Measurements from ENCODE around the gene PARD3B.

Gene PARD3B

GRCh38 chr2:204842661-204843485, 297.6 kb downstream of the PARD3B start:
- TF ChIP-seq ZNF274 (IDR thresholded peaks at IDR 0.05; ENCODE audit: low read depth, low read length): no peak
- TF ChIP-seq YY1 (IDR thresholded peaks at IDR 0.05; ENCODE audit: insufficient read depth, insufficient read length): no peak
- no peak overlapping the region for H3K9ac ChIP-seq (ENCODE audit: insufficient read length, low read depth)
- no peaks in the 10 kb centered on the region for H3K27me3 ChIP-seq (ENCODE audit: insufficient read depth, insufficient read length)
- no peak for DNase-seq (ENCODE audit: low read depth, low spot score)
- H3K9me3 ChIP-seq (ENCODE audit: insufficient read depth, low read length): no peaks in the 10 kb centered on the region
- H3K4me1 ChIP-seq (ENCODE audit: insufficient read depth, insufficient read length): no peaks in the 10 kb centered on the region
- H3K4me3 ChIP-seq (ENCODE audit: insufficient read length, low read depth): no peak overlapping the region
- no peaks in the 10 kb centered on the region for H3K36me3 ChIP-seq (ENCODE audit: insufficient read depth, insufficient read length, low read length)

GRCh38 chr2:204846471-204846870, 301.2 kb downstream of the PARD3B start:
- Histone ChIP-seq H3K9me3 (ENCODE audit: insufficient read depth, low read length) (no peaks in the 10 kb centered on the region), H3K36me3 (ENCODE audit: insufficient read depth, insufficient read length, low read length) (no peaks in the 10 kb centered on the region), H3K27me3 (ENCODE audit: insufficient read depth, insufficient read length) (no peaks in the 10 kb centered on the region), H3K4me1 (ENCODE audit: insufficient read depth, insufficient read length) (no peaks in the 10 kb centered on the region), H3K9ac (ENCODE audit: insufficient read length, low read depth) (no peak overlapping the region), H3K4me3 (ENCODE audit: insufficient read length, low read depth) (no peak overlapping the region)
- no peak for DNase-seq (ENCODE audit: low read depth, low spot score)
- TF ChIP-seq YY1 (IDR thresholded peaks at IDR 0.05; ENCODE audit: insufficient read depth, insufficient read length) (no peak), ZNF274 (IDR thresholded peaks at IDR 0.05; ENCODE audit: low read depth, low read length) (no peak), SUZ12 (IDR thresholded peaks at IDR 0.05; ENCODE audit: extremely low read depth, insufficient read depth, insufficient read length) (no peak)

- Histone ChIP-seq H3K9me3 (ENCODE audit: insufficient read depth, low read length) (no peaks in the 10 kb centered on the region), H3K4me3 (ENCODE audit: insufficient read length, low read depth) (no peak overlapping the region), H3K27me3 (ENCODE audit: insufficient read depth, insufficient read length) (no peaks in the 10 kb centered on the region), H3K36me3 (ENCODE audit: insufficient read depth, insufficient read length, low read length) (no peaks in the 10 kb centered on the region), H3K9ac (ENCODE audit: insufficient read length, low read depth) (no peak overlapping the region), H3K4me1 (ENCODE audit: insufficient read depth, insufficient read length) (no peaks in the 10 kb centered on the region)
- DNase-seq (ENCODE audit: low read depth, low spot score): no peak
- TF ChIP-seq YY1 (IDR thresholded peaks at IDR 0.05; ENCODE audit: insufficient read depth, insufficient read length) (no peak), SUZ12 (IDR thresholded peaks at IDR 0.05; ENCODE audit: extremely low read depth, insufficient read depth, insufficient read length) (no peak), ZNF274 (IDR thresholded peaks at IDR 0.05; ENCODE audit: low read depth, low read length) (no peak)
Measured at GRCh38 chr2:204849892-204850291, 304.6 kb downstream of the PARD3B start.

GRCh38 chr2:204850581-204850980, 305.3 kb downstream of the PARD3B start:
- H3K9me3 ChIP-seq (ENCODE audit: insufficient read depth, low read length): no peaks in the 10 kb centered on the region
- no peak for TF ChIP-seq SUZ12 (IDR thresholded peaks at IDR 0.05; ENCODE audit: extremely low read depth, insufficient read depth, insufficient read length)
- TF ChIP-seq ZNF274 (IDR thresholded peaks at IDR 0.05; ENCODE audit: low read depth, low read length): no peak
- TF ChIP-seq YY1 (IDR thresholded peaks at IDR 0.05; ENCODE audit: insufficient read depth, insufficient read length): no peak
- no peaks in the 10 kb centered on the region for H3K36me3 ChIP-seq (ENCODE audit: insufficient read depth, insufficient read length, low read length)
- no peak overlapping the region for H3K4me3 ChIP-seq (ENCODE audit: insufficient read length, low read depth)
- H3K4me1 ChIP-seq (ENCODE audit: insufficient read depth, insufficient read length): no peaks in the 10 kb centered on the region
- no peaks in the 10 kb centered on the region for H3K27me3 ChIP-seq (ENCODE audit: insufficient read depth, insufficient read length)
- DNase-seq (ENCODE audit: low read depth, low spot score): no peak
- no peak overlapping the region for H3K9ac ChIP-seq (ENCODE audit: insufficient read length, low read depth)

- DNase-seq (ENCODE audit: low read depth, low spot score): no peak
- Histone ChIP-seq H3K4me1 (ENCODE audit: insufficient read depth, insufficient read length) (no peaks in the 10 kb centered on the region), H3K27me3 (ENCODE audit: insufficient read depth, insufficient read length) (no peaks in the 10 kb centered on the region), H3K9ac (ENCODE audit: insufficient read length, low read depth) (no peak overlapping the region), H3K4me3 (ENCODE audit: insufficient read length, low read depth) (no peak overlapping the region), H3K9me3 (ENCODE audit: insufficient read depth, low read length) (no peaks in the 10 kb centered on the region), H3K36me3 (ENCODE audit: insufficient read depth, insufficient read length, low read length) (no peaks in the 10 kb centered on the region)
- no peak for TF ChIP-seq ZNF274 (IDR thresholded peaks at IDR 0.05; ENCODE audit: low read depth, low read length)
- TF ChIP-seq YY1 (IDR thresholded peaks at IDR 0.05; ENCODE audit: insufficient read depth, insufficient read length): no peak
- no peak for TF ChIP-seq SUZ12 (IDR thresholded peaks at IDR 0.05; ENCODE audit: extremely low read depth, insufficient read depth, insufficient read length)
Measured at GRCh38 chr2:204853905-204854304, 308.6 kb downstream of the PARD3B start.

GRCh38 chr2:204860274-204860673, 315.0 kb downstream of the PARD3B start:
- H3K4me3 ChIP-seq (ENCODE audit: insufficient read length, low read depth): no peak overlapping the region
- H3K36me3 ChIP-seq (ENCODE audit: insufficient read depth, insufficient read length, low read length): no peaks in the 10 kb centered on the region
- H3K9me3 ChIP-seq (ENCODE audit: insufficient read depth, low read length): no peaks in the 10 kb centered on the region
- TF ChIP-seq SUZ12 (IDR thresholded peaks at IDR 0.05; ENCODE audit: extremely low read depth, insufficient read depth, insufficient read length) (no peak), ZNF274 (IDR thresholded peaks at IDR 0.05; ENCODE audit: low read depth, low read length) (no peak), YY1 (IDR thresholded peaks at IDR 0.05; ENCODE audit: insufficient read depth, insufficient read length) (no peak)
- no peaks in the 10 kb centered on the region for H3K27me3 ChIP-seq (ENCODE audit: insufficient read depth, insufficient read length)
- no peaks in the 10 kb centered on the region for H3K4me1 ChIP-seq (ENCODE audit: insufficient read depth, insufficient read length)
- H3K9ac ChIP-seq (ENCODE audit: insufficient read length, low read depth): no peak overlapping the region
- DNase-seq (ENCODE audit: low read depth, low spot score): no peak

GRCh38 chr2:204862809-204863208, 317.5 kb downstream of the PARD3B start:
- Histone ChIP-seq H3K4me1 (ENCODE audit: insufficient read depth, insufficient read length) (no peaks in the 10 kb centered on the region), H3K4me3 (ENCODE audit: insufficient read length, low read depth) (no peak overlapping the region), H3K36me3 (ENCODE audit: insufficient read depth, insufficient read length, low read length) (no peaks in the 10 kb centered on the region), H3K27me3 (ENCODE audit: insufficient read depth, insufficient read length) (no peaks in the 10 kb centered on the region), H3K9ac (ENCODE audit: insufficient read length, low read depth) (no peak overlapping the region), H3K9me3 (ENCODE audit: insufficient read depth, low read length) (no peaks in the 10 kb centered on the region)
- no peak for TF ChIP-seq SUZ12 (IDR thresholded peaks at IDR 0.05; ENCODE audit: extremely low read depth, insufficient read depth, insufficient read length)
- TF ChIP-seq YY1 (IDR thresholded peaks at IDR 0.05; ENCODE audit: insufficient read depth, insufficient read length): no peak
- DNase-seq (ENCODE audit: low read depth, low spot score): no peak

All from NT2/D1 (cell line).